Vagina (tissue), 2 donors: ENCODE data around the gene MORN4.

Experiments
- POLR2A ChIP-seq, 2 donors: fragments of 450-650 bp; IDR thresholded peaks; one replicate each; pipeline ENCODE4 v1.6.1; 2017; ENCODE audit warnings: antibody characterized with exemption in 2 of 2, mild to moderate bottlenecking in 2 of 2, moderate library complexity in 2 of 2
- TF ChIP-seq, protein P1 (sequence below), 3 experiments: fragments of 450-650 bp in 2 of 3; fragments of 200-600 bp in 1 of 3; sonication (generic) in 1 of 3; IDR thresholded peaks; one replicate each; pipeline ENCODE4 v1.5.1; 2017 to 2019; ENCODE audit warnings: antibody characterized with exemption in 3 of 3, mild to moderate bottlenecking in 2 of 3, moderate library complexity in 2 of 3

DNA sequence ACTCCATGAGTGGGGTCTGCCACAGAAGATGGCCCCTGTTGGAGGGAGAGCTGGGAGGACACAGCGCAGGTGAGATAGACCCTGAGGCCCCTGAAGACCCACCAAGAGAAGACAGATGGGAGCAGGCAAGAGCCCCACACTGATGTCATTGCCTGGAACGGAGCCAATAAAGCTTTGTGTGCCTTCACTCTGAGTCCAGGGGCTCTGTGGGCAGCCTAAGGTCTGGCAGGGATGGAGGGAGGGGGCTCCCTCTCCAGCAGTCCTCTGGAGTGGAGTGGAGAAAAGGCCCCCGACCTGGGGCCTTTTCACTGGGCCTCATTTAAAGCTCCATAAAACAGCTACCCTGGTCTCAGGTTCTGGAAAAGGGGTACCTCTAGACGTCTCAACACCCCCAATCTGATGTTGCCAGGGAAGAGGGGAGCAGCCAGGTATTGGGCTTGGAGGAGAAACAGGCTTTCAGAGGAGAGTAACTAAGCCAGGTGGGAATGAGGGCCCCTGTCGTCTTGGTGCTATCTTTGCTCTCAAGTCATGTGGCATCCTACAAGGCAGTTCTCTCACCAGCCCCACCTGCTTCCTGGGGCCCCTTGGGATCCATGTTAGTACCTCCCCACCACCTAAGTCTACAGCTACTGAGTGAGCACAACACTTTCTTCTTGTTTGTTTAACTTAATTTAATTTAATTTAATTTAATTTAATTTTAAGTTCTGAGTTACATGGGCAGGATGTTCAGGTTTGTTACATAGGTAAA lies 42.4 kb downstream of the MORN4 start:
- TF ChIP-seq, protein P1, sequence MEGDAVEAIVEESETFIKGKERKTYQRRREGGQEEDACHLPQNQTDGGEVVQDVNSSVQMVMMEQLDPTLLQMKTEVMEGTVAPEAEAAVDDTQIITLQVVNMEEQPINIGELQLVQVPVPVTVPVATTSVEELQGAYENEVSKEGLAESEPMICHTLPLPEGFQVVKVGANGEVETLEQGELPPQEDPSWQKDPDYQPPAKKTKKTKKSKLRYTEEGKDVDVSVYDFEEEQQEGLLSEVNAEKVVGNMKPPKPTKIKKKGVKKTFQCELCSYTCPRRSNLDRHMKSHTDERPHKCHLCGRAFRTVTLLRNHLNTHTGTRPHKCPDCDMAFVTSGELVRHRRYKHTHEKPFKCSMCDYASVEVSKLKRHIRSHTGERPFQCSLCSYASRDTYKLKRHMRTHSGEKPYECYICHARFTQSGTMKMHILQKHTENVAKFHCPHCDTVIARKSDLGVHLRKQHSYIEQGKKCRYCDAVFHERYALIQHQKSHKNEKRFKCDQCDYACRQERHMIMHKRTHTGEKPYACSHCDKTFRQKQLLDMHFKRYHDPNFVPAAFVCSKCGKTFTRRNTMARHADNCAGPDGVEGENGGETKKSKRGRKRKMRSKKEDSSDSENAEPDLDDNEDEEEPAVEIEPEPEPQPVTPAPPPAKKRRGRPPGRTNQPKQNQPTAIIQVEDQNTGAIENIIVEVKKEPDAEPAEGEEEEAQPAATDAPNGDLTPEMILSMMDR (IDR thresholded peaks at IDR 0.05) = no peak
- TF ChIP-seq POLR2A (IDR thresholded peaks at IDR 0.05) = no peak
